GM18505 (cell line): ENCODE data around the gene COLEC11.
"Not testable (repeated sequence)": the region's sequence is repeated elsewhere in the genome, so short reads cannot be mapped to it uniquely, and the experiment has no call there.

Source experiments
- ATAC-seq: cut with Tn5 transposase; IDR thresholded peaks from one replicate; pipeline ENCODE4 v1.9.1; 2021; ENCODE audit not compliant: unreplicated experiment
- POLR2A ChIP-seq: IDR thresholded peaks from 4 replicates; pipeline ENCODE4 v1.6.1; 2011; ENCODE audit warnings: borderline replicate concordance; ENCODE audit not compliant: insufficient read depth, insufficient read length; ENCODE audit errors: extremely low read depth

Gene COLEC11

DNA sequence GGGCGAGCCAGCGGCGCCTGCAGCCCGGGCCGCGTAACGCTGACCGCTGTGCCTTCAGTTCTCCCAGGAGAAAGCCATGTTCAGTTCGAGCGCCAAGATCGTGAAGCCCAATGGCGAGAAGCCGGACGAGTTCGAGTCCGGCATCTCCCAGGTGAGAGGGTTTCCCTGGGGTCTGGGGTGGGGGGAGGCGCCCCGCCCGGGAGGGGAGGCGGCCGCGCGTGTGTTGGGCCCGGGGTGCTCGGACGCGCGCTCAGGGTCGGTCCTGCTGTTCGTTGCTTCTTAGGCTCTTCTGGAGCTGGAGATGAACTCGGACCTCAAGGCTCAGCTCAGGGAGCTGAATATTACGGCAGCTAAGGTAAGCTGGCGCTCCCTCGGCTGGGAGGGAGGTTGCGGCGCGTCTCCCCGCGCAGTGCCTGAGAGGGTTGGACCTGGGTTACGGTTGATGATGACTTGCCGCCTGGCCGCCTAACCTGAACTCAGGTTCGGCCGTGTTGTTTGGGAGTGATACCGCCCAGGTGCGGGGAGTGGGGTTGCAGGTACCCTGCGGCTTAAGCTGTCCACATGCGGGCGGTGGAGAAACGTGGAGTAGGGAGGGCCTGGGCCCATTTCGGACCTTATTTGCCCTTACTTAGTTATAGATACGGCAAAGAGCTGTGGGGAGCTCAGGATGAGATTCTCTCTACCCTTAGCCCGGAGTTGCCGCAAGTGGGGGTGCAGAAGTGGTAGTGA, 19.2 kb upstream of the COLEC11 start:
- no peak for TF ChIP-seq POLR2A
- peak; percentile 29 for ATAC-seq

DNA sequence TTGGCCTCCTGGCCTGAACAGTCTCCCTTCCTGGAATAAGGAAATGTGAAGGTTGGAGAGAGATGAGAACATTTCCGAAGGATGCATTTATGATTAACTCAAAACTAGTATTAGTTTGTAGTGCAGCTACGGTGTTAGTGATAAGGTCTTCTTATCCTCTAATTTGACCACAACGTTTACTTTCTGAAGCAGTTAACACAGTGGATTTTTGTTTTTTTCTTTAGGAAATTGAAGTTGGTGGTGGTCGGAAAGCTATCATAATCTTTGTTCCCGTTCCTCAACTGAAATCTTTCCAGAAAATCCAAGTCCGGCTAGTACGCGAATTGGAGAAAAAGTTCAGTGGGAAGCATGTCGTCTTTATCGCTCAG, 18.7 kb upstream of the COLEC11 start:
- not testable (repeated sequence) for ATAC-seq

DNA sequence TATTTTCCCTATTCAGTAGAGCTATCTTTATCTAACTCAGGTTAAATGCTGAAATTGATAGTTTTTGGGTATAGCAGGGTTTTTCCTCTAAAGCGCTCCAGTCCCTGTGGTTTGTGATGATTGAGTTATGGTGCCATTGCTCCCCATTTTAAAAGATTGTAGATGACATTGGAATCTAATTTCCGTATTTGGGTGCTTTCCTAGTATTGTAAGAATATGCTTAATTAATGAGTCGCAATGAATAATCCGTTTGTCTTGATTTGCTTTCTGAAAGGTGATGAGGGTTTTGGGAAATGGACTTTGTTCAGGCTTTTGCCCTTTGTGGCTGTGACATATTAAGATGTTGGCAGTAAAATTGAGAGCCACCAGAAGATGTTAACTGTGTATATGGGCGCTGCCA, 15.9 kb upstream of the COLEC11 start:
- no peak for ATAC-seq
- TF ChIP-seq POLR2A = no peak

DNA sequence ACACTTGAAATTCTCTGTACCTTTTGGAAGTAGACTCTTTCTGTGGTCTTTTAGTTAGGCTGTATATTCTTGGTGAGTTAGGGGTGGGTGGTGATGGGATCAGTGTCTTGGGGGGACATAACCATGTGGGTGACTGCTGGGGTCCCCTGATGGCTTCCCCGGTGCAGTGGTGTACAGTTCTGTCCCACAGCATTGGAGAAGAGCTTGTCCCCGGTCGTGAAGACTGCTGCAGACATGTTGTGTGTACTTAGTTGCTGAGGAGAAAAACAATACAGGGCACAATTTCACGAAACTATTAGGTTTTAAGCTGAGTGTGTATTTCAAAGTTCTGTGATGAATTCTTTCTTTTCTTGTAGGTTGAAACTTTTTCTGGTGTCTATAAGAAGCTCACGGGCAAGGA, 14.5 kb upstream of the COLEC11 start:
- no peak for ATAC-seq
- TF ChIP-seq POLR2A = no peak

DNA sequence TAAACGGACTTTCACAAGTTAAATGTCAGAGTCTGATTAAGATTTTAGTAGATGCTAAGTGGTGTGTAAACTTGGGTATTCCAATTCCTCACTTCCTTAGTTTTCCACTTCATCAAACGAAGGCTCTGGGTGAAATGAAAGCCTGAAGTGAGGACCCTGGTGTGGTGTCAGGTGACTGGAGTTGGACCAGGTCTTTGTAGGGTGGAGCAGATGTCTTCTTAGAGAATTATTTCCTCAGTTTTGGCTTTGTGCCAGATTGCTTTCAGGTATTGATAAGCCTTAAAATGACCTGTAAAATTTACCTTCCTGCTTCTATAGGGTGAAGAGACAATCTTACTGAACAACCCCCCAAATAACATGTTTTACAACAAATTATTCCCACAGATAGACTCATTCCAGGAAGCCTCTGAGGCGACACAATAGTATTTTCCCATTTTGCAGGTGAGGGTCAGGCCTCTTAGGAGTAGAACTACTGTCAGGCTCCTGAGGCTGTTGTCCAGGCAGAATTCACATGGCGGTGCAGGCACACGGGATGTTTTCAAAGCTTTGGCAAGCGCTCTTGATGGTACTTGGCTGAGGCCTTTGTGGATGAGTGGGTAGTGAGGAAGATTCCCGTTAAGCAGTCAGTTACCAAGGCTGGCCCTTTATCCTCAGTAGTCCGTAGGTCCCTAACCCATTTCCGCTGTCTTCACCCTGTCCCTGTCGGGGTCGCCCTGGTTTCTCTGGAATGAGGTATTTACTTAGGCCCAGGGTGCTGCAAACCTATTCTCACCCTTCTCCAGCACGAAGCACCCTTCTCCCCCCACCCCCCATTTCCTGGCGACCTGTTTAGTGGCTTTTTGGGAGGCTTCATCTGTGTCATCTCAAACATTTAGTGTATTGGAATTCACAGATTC, 13.3 kb upstream of the COLEC11 start:
- peak; percentile 33 for TF ChIP-seq POLR2A
- no peak for ATAC-seq

DNA sequence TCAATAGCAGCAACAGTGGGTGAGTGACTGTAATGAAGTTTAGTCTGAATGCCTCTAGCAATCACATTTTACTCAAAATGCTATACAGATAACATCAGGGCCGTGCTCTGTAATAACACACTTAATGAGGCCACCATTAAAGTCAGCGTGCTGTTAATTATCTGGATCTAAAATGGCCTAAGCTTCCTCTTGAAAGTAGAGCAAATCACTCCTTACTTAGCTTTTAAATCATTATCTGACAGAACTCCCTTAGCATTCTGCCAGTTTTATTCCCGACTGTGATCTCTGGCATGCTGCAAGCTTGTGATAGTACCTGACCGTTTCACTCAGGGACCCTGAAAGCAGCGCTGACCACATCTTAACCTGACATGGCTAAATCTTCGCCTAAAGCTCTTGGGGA, 10.8 kb upstream of the COLEC11 start:
- TF ChIP-seq POLR2A = no peak
- ATAC-seq = no peak

DNA sequence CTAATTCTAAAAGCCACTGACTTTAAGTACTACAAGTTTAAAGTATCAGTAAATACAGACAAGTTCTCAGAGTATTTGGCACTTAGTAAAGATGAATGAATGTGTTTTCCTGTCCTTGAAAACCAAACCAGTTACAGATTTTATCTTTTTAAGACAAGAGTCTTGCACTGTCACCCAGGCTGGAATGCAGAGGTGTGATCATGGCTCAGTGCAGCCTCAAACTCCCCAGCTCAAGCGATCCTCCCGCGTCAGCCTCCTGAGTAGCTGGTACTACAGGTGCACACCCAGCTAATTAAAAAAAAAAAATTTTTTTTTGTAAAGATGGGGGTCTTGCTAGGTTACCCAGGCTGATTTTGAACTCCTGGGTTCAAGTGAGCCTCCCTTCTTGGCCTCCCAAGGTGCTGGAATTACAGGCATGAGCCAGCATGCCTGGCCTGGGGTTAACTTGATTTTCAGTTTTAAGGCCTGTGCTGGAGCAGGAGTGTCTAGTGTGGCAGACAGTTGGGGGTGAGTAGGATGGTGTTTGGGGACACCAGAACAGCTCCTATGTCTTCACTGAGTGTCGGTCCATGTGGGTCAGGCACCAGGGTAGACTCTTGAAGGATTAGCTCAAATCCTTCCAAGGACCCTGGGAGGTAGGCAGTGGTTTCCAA, 10.2 kb upstream of the COLEC11 start:
- no peak for ATAC-seq
- TF ChIP-seq POLR2A = no peak

DNA sequence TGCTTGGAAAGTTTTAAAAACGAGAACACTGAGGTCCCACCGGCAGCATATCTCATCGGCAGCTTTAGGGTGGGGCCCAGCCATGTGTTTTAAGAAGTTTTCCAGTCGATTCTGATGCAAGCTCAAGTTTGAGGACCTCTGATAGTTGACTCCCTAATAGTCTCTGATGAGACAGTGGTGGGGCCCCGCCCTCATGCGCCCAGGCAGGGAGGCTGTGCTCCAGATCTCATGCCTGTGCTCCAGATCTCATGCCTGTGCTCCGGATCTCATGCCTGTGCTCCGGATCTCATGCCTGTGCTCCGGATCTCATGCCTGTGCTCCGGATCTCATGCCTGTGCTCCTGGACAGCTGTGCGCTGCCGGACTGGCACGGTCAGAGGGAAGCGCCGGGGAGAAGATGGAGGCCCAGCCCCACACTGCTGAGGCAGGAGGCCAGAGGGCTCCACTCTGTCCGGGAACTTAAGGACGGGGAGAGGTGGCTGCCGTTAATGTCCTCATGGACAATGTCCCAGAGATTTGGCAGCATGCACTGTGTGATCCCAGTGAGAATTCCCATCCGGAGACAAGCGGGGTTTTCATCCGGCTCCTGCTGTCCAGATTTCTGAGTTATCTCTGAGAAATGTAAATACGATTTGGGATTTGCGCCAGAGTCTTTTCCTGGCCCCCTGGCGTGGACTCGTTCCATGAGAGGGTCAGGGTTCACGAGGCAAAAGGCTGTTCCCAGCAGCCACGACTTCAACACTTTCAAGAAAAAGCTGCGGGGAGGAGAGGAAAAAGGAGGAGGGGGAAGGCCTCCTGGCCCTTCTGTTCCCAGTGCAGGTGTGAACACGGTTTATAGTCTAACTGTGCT, 9.4 kb upstream of the COLEC11 start:
- TF ChIP-seq POLR2A = no peak

DNA sequence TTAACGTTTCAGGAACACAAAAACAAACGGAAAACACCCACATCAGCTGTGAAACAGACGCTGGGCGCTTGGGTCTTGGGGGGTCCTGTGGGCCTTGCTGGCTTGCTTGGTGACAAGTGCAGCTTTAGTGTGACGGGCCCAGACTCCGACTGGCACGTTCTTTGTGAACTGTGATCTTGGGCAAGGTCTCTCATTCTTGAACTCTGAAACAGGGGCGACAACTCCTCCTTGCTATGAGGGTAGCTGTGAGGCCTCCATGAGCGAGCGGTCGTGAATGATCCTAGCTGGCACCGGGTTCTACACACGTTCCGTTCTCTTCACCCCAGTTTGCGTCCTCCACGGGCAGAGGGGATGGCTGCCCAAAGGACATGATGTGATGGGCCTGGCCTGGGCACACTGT, 8.7 kb upstream of the COLEC11 start:
- ATAC-seq = no peak
- no peak for TF ChIP-seq POLR2A

More for the DNA sequence above, 9.4 kb upstream of the COLEC11 start:
- ATAC-seq = no peak

DNA sequence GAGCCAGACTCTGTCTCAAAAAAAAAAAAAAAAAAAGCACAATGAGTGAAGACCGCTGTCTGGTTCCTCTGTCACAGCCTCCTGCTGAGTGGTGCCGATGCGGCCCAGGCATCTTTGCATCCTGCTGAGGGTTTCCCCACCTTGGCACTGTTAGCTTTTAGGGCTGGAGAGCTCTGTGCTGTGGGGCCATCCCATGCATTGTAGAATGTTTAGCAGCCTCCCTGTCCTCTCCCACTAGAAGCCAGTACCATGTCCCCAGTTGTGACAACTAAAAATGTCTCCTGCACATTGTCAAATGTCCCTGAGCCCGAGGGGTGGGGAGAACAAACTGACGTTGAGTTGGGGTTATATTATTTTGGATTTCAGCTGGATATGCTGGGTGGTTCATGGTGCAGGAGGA, 7.9 kb upstream of the COLEC11 start:
- ATAC-seq = no peak
- TF ChIP-seq POLR2A = no peak

DNA sequence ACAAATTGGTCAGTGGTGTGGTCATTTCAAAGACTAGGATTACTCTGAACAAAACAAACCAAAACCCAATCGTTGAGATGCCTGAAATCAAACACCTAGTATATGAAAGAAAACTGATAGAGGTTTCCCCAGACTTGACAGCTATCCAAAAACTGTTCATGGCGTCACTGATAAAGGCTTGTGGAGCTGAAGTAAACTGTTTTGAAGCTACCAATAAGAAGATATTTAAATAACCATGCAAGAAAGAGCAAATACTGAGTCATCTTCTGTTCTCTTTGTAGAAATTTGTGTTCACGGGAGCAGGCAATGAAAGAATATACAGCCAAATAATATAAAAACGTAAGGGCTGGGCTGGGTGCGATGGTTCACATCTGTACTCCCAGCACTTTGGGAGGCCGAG, 7.5 kb upstream of the COLEC11 start:
- no peak for ATAC-seq
- TF ChIP-seq POLR2A = no peak

DNA sequence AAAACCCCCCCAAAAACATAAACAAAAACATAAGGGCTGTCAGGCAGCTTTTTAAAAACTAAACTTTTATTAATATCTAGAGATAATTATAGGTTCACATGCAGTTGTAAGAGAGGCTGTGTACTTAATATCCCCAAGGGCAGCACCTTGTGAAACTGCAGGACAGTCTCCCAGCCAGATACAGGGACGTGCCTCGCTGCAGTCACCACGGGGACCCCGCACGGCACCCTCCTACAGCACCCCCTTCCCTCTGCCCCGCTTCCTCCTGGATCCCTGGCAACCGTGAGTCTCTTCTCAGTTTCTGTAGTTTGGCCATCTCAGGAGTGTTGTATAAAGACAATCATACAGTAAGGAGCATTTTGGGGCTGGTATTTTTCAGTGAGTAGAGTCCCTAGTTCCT, 6.8 kb upstream of the COLEC11 start:
- TF ChIP-seq POLR2A = no peak
- no peak for ATAC-seq

DNA sequence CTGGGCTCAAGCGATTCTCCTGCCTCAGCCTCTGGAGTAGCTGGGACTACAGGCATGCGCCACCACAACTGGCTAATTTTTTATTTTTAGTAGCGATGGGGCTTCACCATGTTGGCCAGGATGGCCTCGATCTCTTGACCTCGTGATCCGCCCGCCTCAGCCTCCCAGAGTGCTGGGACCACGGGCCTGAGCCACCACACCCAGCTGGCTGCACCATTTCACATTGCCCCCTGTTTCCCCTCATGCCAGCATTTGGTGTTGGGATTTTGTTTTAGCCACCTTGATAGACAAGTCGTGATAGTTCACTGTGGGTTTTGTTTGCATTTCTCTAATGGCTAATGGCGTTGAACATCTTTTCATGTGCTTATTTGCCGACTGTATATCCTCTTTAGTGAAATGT, 5.8 kb upstream of the COLEC11 start:
- TF ChIP-seq POLR2A = no peak
- ATAC-seq = no peak
